Neural cell (in vitro differentiated cells): Measurements from ENCODE around the gene BICD1. TPM values are rescaled to one million over a fixed set of nuclear protein-coding genes. Genes with fewer than 3 reads are reported as not detected.

Experiments used
- H2AFZ ChIP-seq: fragments of 200-600, 300-800 bp; sonication (generic), shearing (Covaris generic); 2 replicates; pipeline ENCODE4 v1.6.0; 2014; ENCODE audit warnings: low read depth, mild to moderate bottlenecking, antibody characterized with exemption, low read length, moderate library complexity
- H3F3A ChIP-seq: fragments of 200-600 bp; shearing (Covaris generic); 2 replicates; pipeline ENCODE4 v1.6.1; 2016; ENCODE audit warnings: mild to moderate bottlenecking, moderate library complexity, mixed read lengths, antibody characterized with exemption, low read length; ENCODE audit not compliant: insufficient read depth, poor library complexity, severe bottlenecking
- H3K27ac ChIP-seq: fragments of 200-600, 300-800 bp; sonication (generic), shearing (Covaris generic); 2 replicates; pipeline ENCODE4 v1.5.1; 2014; ENCODE audit warnings: mild to moderate bottlenecking, low read length, moderate library complexity
- H3K27me3 ChIP-seq: fragments of 300-800, 200-600 bp; sonication (generic), shearing (Covaris generic); 2 replicates; pipeline ENCODE4 v1.6.0; 2014; ENCODE audit warnings: mild to moderate bottlenecking, low read depth, low read length, moderate library complexity; ENCODE audit not compliant: insufficient read depth
- H3K36me3 ChIP-seq: fragments of 300-800, 200-600 bp; sonication (generic), shearing (Covaris generic); 2 replicates; pipeline ENCODE4 v1.5.1; 2014; ENCODE audit warnings: mild to moderate bottlenecking, antibody characterized with exemption, low read length, moderate library complexity; ENCODE audit not compliant: insufficient read depth
- H3K4me2 ChIP-seq: fragments of 300-800, 200-600 bp; sonication (generic), shearing (Covaris generic); 2 replicates; pipeline ENCODE4 v1.6.0; 2014; ENCODE audit warnings: mild to moderate bottlenecking, low read length
- H3K4me3 ChIP-seq: fragments of 300-800, 200-600 bp; sonication (generic), shearing (Covaris generic); 2 replicates; pipeline ENCODE4 v1.5.1; 2014; ENCODE audit warnings: mild to moderate bottlenecking, low read length, moderate library complexity
- H3K79me2 ChIP-seq: fragments of 200-600 bp; shearing (Covaris generic); replicated peaks from 2 replicates; pipeline ENCODE4 v1.6.0; 2014; ENCODE audit warnings: mild to moderate bottlenecking, low read length, moderate library complexity; ENCODE audit not compliant: insufficient read depth
- H3K9ac ChIP-seq: fragments of 300-800, 200-600 bp; sonication (generic), shearing (Covaris generic); 2 replicates; pipeline ENCODE4 v1.6.1; 2016; ENCODE audit warnings: mild to moderate bottlenecking, low read length, mixed read lengths
- H3K9me2 ChIP-seq: fragments of 200-600 bp; shearing (Covaris generic); 2 replicates; pipeline ENCODE4 v1.6.1; 2016; ENCODE audit warnings: mild to moderate bottlenecking, low read length, mixed read lengths; ENCODE audit not compliant: insufficient read depth
- H3K9me3 ChIP-seq: fragments of 200-600, 300-800 bp; sonication (generic), shearing (Covaris generic); 2 replicates; pipeline ENCODE4 v1.6.1; 2016; ENCODE audit warnings: mild to moderate bottlenecking, mixed run types, low read length, moderate library complexity, mixed read lengths
- H4K20me1 ChIP-seq: fragments of 200-600 bp; shearing (Covaris generic); 2 replicates; pipeline ENCODE4 v1.6.1; 2016; ENCODE audit warnings: mild to moderate bottlenecking, mixed run types; ENCODE audit not compliant: insufficient read depth
- EP300 ChIP-seq: fragments of 450-650 bp; conservative IDR thresholded peaks from 2 replicates; pipeline ENCODE4 v1.6.1; 2014; ENCODE audit warnings: antibody characterized with exemption, mild to moderate bottlenecking, moderate library complexity; ENCODE audit not compliant: poor library complexity, severe bottlenecking
- EZH2 ChIP-seq: fragments of 200-600, 300-800 bp; shearing (Covaris generic), sonication (generic); IDR thresholded peaks from 2 replicates; pipeline ENCODE4 v1.6.1; 2014; ENCODE audit warnings: antibody characterized with exemption, low read length, borderline replicate concordance, mild to moderate bottlenecking; ENCODE audit not compliant: insufficient read depth, poor library complexity, severe bottlenecking
- MXI1 ChIP-seq: fragments of 450-650 bp; conservative IDR thresholded peaks from 2 replicates; pipeline ENCODE4 v1.6.1; 2014; ENCODE audit warnings: antibody characterized with exemption, mild to moderate bottlenecking; ENCODE audit not compliant: poor library complexity, severe bottlenecking
- POLR2AphosphoS5 ChIP-seq: IDR thresholded peaks from 2 replicates; pipeline ENCODE4 v1.6.1; 2012
- RAD21 ChIP-seq: fragments of 450-650 bp; conservative IDR thresholded peaks from 2 replicates; pipeline ENCODE4 v1.6.1; 2014; ENCODE audit warnings: antibody characterized with exemption, mild to moderate bottlenecking, moderate library complexity
- SMC3 ChIP-seq: fragments of 450-650 bp; conservative IDR thresholded peaks from 2 replicates; pipeline ENCODE4 v1.6.1; 2014; ENCODE audit warnings: antibody characterized with exemption, mild to moderate bottlenecking, moderate library complexity; ENCODE audit not compliant: poor library complexity
- TAF1 ChIP-seq: IDR thresholded peaks from 2 replicates; pipeline ENCODE4 v1.6.1; 2012; ENCODE audit warnings: low read depth
- polyA plus RNA-seq: library from polyadenylated mRNA; depleted of rRNA; stranded (reverse); fragments of >200 nt; gene quantifications from 2 replicates; pipeline ENCODE4 v1.2.3, GENCODE V29; 2014
- TF ChIP-seq, protein P1 (sequence below): fragments of 450-650 bp; IDR thresholded peaks from 2 replicates; pipeline ENCODE4 v1.5.1; 2014; ENCODE audit warnings: antibody characterized with exemption, mild to moderate bottlenecking, moderate library complexity; ENCODE audit not compliant: poor library complexity, severe bottlenecking
- TF ChIP-seq, protein P2 (sequence below): IDR thresholded peaks from 2 replicates; pipeline ENCODE4 v1.6.1; 2012; ENCODE audit warnings: borderline replicate concordance

Gene BICD1
- polyA plus RNA-seq, 1 donor from 2014 or later, result 41.1 TPM

DNA sequence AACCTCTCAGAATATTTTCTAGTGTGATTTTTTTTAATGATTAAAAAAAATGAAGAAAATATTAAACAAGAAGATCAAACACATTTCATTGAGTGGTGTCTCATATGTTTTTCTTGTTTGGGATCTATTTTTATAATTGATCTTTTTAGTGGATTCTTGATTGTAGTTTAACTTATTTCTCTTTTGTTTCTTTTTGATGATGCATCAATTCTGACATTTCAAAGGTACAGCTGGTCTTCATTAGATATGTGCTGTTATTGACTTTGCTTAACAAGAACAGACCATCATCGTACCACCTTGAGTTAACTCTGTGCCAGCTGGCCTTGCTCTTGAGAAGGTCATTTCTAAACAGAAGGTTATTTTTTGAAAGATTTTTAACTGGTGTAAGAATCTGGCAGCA is 246.9 kb downstream of the BICD1 start:
- no peaks in the 10 kb centered on the region for H3K9me3 ChIP-seq
- H3K9me2 ChIP-seq, result no peaks in the 10 kb centered on the region
- no peak overlapping the region for H3K4me3 ChIP-seq
- H2AFZ ChIP-seq, result no peak overlapping the region
- no peak for TF ChIP-seq TAF1
- H3K4me2 ChIP-seq, result no peak overlapping the region
- no peaks in the 10 kb centered on the region for H3K79me2 ChIP-seq
- H3F3A ChIP-seq, result no peaks in the 10 kb centered on the region
- H3K27me3 ChIP-seq, result no peaks in the 10 kb centered on the region
- H3K27ac ChIP-seq, result no peak overlapping the region
- no peaks in the 10 kb centered on the region for H3K36me3 ChIP-seq
- H3K9ac ChIP-seq, result no peak overlapping the region
- no peaks in the 10 kb centered on the region for H4K20me1 ChIP-seq

DNA sequence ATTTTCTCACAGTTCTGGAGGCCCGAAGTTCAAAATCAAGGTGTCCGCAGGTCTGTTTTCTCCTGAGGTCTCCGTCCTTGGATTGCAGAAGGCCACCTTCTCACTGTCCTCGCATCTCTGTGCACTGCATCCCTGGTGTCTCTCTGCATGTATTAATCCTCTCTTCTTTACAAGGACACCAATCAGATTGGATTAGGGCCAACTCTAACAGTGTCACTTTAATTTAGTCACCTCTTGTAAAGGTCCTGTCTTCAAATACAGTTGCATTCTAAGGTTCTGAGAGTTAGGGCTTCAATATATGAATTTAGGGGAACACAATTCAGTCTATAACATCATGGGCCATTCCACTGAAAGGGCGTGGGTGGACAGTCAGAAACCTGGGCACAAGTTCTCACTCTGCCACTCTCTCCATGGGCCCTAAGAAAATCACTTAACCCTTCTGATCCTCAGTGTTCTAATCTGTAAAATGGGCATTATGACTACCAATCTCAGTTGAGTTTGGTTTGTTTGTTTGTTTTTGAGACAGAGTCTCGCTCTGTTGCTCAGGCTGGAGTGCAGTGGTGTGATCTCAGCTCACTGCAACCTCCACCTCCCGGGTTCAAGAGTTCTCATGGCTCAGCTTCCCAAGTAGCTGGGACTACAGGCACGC is 251.1 kb downstream of the BICD1 start:
- H3K36me3 ChIP-seq, result no peaks in the 10 kb centered on the region
- H3K4me2 ChIP-seq, result no peak overlapping the region
- H3K27me3 ChIP-seq, result no peaks in the 10 kb centered on the region
- H3K9me3 ChIP-seq, result no peaks in the 10 kb centered on the region
- H3K9me2 ChIP-seq, result no peaks in the 10 kb centered on the region
- no peak overlapping the region for H3K9ac ChIP-seq
- H3K4me3 ChIP-seq, result no peak overlapping the region
- H3K79me2 ChIP-seq, result no peaks in the 10 kb centered on the region
- no peaks in the 10 kb centered on the region for H4K20me1 ChIP-seq
- no peak for TF ChIP-seq MXI1
- no peak for TF ChIP-seq EP300
- TF ChIP-seq, protein P1, sequence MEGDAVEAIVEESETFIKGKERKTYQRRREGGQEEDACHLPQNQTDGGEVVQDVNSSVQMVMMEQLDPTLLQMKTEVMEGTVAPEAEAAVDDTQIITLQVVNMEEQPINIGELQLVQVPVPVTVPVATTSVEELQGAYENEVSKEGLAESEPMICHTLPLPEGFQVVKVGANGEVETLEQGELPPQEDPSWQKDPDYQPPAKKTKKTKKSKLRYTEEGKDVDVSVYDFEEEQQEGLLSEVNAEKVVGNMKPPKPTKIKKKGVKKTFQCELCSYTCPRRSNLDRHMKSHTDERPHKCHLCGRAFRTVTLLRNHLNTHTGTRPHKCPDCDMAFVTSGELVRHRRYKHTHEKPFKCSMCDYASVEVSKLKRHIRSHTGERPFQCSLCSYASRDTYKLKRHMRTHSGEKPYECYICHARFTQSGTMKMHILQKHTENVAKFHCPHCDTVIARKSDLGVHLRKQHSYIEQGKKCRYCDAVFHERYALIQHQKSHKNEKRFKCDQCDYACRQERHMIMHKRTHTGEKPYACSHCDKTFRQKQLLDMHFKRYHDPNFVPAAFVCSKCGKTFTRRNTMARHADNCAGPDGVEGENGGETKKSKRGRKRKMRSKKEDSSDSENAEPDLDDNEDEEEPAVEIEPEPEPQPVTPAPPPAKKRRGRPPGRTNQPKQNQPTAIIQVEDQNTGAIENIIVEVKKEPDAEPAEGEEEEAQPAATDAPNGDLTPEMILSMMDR, result no peak
- no peak for TF ChIP-seq RAD21
- TF ChIP-seq, protein P2, sequence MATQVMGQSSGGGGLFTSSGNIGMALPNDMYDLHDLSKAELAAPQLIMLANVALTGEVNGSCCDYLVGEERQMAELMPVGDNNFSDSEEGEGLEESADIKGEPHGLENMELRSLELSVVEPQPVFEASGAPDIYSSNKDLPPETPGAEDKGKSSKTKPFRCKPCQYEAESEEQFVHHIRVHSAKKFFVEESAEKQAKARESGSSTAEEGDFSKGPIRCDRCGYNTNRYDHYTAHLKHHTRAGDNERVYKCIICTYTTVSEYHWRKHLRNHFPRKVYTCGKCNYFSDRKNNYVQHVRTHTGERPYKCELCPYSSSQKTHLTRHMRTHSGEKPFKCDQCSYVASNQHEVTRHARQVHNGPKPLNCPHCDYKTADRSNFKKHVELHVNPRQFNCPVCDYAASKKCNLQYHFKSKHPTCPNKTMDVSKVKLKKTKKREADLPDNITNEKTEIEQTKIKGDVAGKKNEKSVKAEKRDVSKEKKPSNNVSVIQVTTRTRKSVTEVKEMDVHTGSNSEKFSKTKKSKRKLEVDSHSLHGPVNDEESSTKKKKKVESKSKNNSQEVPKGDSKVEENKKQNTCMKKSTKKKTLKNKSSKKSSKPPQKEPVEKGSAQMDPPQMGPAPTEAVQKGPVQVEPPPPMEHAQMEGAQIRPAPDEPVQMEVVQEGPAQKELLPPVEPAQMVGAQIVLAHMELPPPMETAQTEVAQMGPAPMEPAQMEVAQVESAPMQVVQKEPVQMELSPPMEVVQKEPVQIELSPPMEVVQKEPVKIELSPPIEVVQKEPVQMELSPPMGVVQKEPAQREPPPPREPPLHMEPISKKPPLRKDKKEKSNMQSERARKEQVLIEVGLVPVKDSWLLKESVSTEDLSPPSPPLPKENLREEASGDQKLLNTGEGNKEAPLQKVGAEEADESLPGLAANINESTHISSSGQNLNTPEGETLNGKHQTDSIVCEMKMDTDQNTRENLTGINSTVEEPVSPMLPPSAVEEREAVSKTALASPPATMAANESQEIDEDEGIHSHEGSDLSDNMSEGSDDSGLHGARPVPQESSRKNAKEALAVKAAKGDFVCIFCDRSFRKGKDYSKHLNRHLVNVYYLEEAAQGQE, result no peak
- TF ChIP-seq TAF1, result no peak
- TF ChIP-seq POLR2AphosphoS5, result no peak
- no peak for TF ChIP-seq EZH2
- TF ChIP-seq SMC3, result no peak
- H2AFZ ChIP-seq, result no peak overlapping the region
- H3F3A ChIP-seq, result no peaks in the 10 kb centered on the region
- no peak overlapping the region for H3K27ac ChIP-seq
